Fibroblast of the conjunctiva (primary cell): ENCODE results near the gene CPAMD8.
"Not testable (repeated sequence)": the region's sequence is repeated elsewhere in the genome, so short reads cannot be mapped to it uniquely, and the experiment has no call there.

Experiments
- DNase-seq: peaks from one replicate; pipeline ENCODE4 v3.0.0-alpha.2; 2010; ENCODE audit warnings: low read depth

Gene CPAMD8

DNA sequence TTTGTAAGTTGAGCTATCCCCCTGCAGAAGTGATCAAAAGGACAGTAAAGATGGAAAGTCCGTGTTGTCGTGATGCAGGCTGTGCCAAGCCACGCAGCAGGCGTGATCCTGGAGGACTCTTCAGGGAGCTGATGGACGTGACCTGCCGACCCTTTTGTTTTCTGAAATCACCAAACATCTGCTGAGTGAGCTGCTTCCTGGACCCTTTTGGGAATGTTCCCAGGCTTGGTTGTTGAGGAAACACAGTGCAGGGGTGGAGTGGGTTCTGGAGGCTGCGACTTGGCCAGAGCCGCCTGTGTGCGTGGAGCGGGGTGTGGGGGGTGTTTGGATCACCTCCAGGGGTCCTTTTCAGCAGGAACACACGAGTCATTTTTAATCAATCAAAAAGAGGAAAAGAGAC, 15.4 kb upstream of the CPAMD8 start:
- DNase-seq: no peak

GRCh38 chr19:17037966-17038500, 11.4 kb upstream of the CPAMD8 start:
- DNase-seq: no peak

DNA sequence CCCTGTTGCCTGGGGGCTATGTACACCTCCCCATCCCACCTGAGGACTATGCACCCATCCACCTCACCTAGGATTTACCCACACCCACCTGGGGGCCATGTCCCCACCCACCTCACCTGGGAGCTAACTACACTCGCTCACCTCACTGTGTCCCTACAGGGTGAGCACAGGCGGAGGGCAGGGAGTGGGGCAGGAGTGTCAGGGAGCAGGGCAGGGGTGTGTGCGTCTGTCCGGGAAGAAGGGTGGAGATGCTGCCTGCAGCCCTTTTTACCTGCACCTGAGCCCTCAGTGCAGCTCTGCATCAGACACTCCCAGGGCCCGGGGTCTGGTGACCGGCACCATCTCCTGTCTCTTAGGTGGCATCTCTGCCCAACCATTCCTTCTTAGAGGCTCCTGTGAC, 10.6 kb upstream of the CPAMD8 start:
- no peak for DNase-seq

DNA sequence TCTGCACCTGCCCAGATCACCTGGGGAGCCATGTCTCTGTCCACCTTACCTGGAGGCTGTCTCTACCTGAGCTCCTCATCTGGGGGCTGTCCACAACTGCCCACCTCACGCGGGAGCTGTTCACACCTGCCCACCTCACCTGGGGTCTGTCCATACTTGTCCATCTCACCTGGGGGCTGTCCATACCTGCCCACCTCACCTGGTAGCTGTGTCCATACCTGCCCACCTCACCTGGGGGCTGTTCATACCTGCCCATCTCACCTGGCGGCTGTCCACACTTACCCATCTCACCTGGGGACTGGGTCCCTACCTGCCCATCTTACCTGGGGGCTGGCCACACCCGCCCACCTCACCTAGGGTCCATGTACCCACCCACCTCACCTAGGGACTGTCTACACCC, 10.0 kb upstream of the CPAMD8 start:
- DNase-seq: no peak

- no peak for DNase-seq
Measured at GRCh38 chr19:17035842-17036424, 9.3 kb upstream of the CPAMD8 start.

DNA sequence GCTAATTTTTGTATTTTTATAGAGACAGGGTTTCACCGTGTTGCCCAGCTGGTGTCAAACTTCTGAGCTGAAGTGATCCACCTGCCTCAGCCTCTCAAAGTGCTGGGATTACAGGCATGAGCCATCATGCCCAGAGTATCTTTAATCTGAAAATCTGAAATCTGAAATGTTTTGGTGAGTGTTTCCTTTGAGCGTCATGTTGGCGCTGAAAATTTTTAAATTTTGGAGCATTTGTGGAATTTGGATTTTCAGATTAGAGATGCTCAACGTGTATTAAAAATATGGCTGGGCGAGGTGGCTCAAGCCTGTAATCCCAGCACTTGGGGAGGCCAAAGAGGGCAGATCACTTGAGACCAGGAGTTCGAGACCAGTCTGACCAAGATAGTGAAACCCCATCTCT, 5.1 kb upstream of the CPAMD8 start:
- DNase-seq: no peak

DNA sequence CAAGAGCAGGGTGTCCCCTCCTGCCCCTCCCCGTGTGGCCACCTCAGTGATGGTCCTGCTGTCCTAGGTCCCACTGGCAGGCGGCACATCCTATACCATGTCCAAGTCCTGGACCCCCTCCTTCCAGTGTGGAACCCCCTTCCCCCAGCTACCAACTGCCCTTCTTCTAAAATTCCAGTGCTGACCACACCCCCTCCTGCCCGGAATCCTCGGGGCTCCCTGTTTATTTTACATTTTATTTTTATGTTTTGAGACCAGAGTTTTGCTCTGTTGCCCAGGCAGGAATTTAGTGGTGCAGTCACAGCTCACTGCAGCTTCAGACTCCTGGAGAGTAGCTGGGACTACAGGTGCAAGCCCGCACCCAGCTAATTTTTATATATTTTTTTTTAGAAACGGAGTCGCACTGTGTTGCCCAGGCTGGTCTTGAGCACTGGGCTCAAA, 945 bp upstream of the CPAMD8 start:
- DNase-seq: no peak

GRCh38 chr19:17025991-17026658, 485 bp downstream of the CPAMD8 start:
- no peak for DNase-seq

- DNase-seq: no peak
Measured at GRCh38 chr19:17025361-17025760, 1.2 kb downstream of the CPAMD8 start.

GRCh38 chr19:17024941-17025340, 1.7 kb downstream of the CPAMD8 start:
- DNase-seq: not testable (repeated sequence)

- no peak for DNase-seq
Measured at GRCh38 chr19:17023805-17024204, 2.8 kb downstream of the CPAMD8 start.

GRCh38 chr19:17022738-17023137, 3.9 kb downstream of the CPAMD8 start:
- DNase-seq: no peak

- DNase-seq: no peak
Measured at GRCh38 chr19:17021793-17022590, 4.6 kb downstream of the CPAMD8 start.

- DNase-seq: no peak
Measured at GRCh38 chr19:17021328-17021727, 5.3 kb downstream of the CPAMD8 start.

DNA sequence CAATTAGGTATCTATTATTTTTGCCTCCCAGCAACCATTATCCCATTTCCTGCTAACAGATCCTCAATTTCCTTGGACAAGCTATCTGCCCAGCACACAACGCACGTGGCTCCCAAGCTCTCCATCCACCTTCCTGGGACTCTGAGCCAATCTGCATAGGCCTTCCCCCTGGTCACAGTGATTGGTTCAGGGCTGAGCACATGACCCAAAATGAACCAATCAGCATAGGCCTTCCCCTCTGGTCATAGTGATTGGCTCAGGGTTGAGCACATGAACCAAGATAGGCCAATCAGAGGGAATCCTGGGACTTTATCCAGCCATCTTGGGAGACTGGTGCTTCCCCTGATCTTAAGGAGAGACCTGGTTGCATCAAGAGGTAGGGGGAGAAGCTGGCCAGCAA, 5.8 kb downstream of the CPAMD8 start:
- no peak for DNase-seq

DNA sequence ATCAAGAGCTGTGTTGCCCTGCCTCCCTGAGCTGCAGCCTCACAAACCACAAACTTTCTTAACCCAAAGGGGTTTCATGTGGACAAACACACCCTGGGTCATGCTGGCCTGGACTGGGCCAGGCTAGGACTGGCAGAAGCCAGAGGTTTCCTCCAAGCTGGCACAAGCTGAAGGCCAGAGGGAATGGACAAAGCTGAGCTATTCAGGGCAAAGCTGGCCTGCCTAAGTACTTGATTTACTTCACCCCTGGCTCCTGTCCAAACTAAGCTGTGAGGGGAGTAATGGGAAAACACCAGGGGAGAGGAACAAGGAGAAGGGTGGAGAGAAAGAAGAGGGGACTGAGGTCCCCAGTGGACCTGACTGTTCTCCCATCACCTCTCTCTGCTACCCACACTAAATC, 6.2 kb downstream of the CPAMD8 start:
- no peak for DNase-seq

- DNase-seq: not testable (repeated sequence)
Measured at GRCh38 chr19:17014212-17014861, 12.3 kb downstream of the CPAMD8 start.

DNA sequence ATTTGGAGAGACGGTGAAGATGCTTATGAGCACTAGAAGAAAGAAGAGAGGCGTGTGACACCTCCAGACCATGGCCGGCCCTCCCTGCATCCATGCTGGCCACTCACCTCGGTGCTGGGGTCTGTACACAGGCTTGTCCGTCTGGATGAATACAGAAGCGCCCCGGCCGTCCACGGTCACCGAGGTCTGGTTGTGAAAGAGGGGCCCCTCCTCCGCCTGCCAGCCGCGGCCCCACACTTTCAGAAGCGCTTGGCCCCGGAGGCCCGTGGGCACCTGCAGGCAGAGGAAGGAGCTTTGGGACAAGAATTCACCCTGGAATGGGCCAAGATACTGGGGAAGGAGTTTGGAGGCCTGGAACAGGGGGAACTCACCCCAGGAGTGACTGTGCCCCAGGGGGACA, 15.1 kb downstream of the CPAMD8 start:
- no peak for DNase-seq

DNA sequence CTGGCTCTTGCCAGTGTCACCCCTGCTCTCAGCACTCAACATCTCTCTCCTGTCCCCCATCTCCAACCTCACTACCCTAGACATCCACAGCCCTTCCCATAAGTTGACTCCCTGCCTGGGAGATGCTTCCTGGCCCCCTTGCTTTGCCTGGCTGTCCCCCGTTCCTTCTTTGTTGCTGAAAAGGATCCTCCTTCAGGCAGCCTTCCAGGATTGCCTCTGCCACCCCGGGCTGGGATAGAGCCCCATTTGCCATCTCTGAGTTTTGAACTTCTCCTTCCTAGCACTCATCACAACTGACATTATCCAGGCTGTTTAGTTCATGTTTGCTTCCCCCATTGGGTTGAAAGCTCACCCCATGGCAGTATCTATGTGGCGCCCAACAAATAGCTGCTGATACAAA, 20.0 kb downstream of the CPAMD8 start:
- DNase-seq: no peak

DNA sequence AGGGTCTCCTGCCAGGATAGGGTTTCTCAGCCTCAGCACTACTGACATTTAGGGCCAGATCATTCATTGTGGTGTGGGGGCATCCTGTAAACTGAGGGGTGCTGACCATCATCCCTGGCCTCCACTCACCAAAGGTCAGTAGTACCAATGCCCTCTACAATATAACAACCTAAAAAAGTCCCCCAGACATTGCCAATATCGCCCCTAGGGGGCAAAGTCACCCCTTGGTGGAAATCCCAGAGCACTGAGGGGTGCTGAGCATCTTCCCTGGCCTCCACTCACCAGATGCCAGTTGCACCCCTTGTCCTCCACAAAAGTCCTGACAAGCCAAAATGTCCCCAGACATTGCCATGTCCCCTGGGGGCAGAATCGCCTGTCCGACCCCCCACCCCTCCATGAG, 21.6 kb downstream of the CPAMD8 start:
- no peak for DNase-seq

GRCh38 chr19:17004386-17004785, 22.2 kb downstream of the CPAMD8 start:
- DNase-seq: no peak

DNA sequence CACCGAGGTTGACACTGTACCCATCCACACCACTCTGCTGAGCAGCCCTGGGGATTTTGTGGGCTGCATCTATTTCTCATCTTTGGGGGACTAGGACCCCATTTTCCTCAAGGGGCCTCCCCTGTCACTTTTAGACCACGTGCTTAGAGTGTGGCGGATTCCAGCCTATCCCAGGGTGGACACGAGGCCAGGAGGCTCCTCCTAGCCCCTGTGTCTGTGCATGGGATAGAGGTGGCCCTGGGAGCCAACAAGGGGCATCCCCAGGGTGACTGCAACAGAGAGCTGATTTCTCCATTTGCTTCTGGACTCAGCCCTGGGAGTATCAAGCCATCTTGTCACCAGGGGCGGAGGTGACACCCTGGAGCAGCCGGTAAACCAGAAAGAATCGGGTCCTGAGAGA, 24.2 kb downstream of the CPAMD8 start:
- no peak for DNase-seq
